Measurements from ENCODE around the gene BTBD18. TPM values are rescaled to one million over a fixed set of nuclear protein-coding genes. Genes with fewer than 3 reads are reported as not detected.
"Not testable (repeated sequence)": the region's sequence is repeated elsewhere in the genome, so short reads cannot be mapped to it uniquely, and the experiment has no call there.

BTBD18 gene
- total RNA-seq, 1 donor from 2014 or later = not detected

- Mint-ChIP-seq H3K27ac (ENCODE audit: unreplicated experiment) (peak within 1 kb of the TSS; percentile 97), H3K36me3 (ENCODE audit: low read depth) (peaks cover under 1% of the 10 kb centered on the region), H3K4me3 (ENCODE audit: unreplicated experiment) (peak within 1 kb of the TSS; percentile 98), H3K27me3 (ENCODE audit: low read depth) (no peaks in the 10 kb centered on the region), H3K4me1 (ENCODE audit: low read depth) (peaks cover 38% of the 10 kb centered on the region), H3K9me3 (ENCODE audit: low read depth) (no peaks in the 10 kb centered on the region)
- TF ChIP-seq CTCF (IDR thresholded peaks at IDR 0.05) = no peak
- DNase-seq (ENCODE audit: low spot score) = no peak
Observed at GRCh38 chr11:57712256-57713150, 39.1 kb downstream of the BTBD18 start, which contains the start of gene TMX2. Gene TMX2, plus strand, starts transcription at chr11:57712593. Its CDS starts 26 bp downstream, at chr11:57712619.

DNA sequence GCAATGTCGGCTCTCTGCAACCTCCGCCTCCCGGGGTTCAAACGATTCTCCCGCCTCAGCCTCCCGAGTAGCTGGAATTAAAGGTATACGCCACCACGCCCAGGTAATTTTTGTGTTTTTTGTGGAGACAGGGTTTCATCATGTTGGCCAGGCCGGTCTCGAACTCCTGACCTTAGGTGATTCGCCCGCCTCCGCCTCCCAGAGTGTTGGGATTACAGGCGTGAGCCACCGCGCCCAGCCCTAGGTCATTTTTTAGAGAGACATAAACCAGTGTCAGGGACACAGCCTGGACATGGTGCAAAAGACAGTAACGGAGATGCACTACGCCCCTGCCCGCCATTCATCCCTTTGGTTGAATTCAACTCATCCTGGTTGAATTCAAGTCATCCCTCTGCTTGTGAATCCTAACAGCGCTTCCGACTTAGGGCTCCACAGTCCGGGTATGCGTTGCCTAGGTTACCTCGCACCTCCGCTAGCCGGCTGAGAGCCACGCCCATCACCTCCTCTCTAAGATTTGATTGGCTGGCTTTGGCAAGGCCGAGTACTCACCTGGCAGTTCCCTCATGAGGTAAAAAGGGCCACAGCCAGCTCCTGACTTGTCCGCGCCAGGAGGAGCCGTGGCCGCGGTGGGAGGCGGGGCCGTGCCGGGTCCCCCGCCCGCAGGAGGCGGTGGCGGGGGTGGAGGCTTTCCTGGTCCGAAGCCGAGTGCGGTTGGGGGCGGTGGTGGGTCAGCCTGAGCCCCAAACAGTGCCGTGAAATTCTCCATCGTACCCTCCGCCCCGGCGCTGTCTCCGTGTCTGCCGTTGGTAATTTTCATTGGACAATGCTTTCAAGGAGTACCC lies 40.0 kb downstream of the BTBD18 start, which contains the start of gene MED19:
MED19 (minus strand) TSS at position 802 of the 842 bp plus-strand sequence; CDS start at position 766, 36 bp downstream.
- Mint-ChIP-seq H3K4me1 (ENCODE audit: low read depth) (peaks cover 38% of the 10 kb centered on the region), H3K9me3 (ENCODE audit: low read depth) (no peaks in the 10 kb centered on the region), H3K27ac (ENCODE audit: unreplicated experiment) (peak within 1 kb of the TSS; percentile 97), H3K36me3 (ENCODE audit: low read depth) (peaks cover 2% of the 10 kb centered on the region), H3K27me3 (ENCODE audit: low read depth) (no peaks in the 10 kb centered on the region), H3K4me3 (ENCODE audit: unreplicated experiment) (peak within 1 kb of the TSS; percentile 98)
- DNase-seq (ENCODE audit: low spot score) = no peak
- no peak for TF ChIP-seq CTCF (IDR thresholded peaks at IDR 0.05)

GRCh38 chr11:57709802-57710367 lies 41.7 kb downstream of the BTBD18 start:
- Mint-ChIP-seq H3K27ac (ENCODE audit: unreplicated experiment) (no peak overlapping the region), H3K4me1 (ENCODE audit: low read depth) (peaks cover 38% of the 10 kb centered on the region), H3K36me3 (ENCODE audit: low read depth) (peaks cover 2% of the 10 kb centered on the region), H3K4me3 (ENCODE audit: unreplicated experiment) (no peak overlapping the region), H3K9me3 (ENCODE audit: low read depth) (no peaks in the 10 kb centered on the region), H3K27me3 (ENCODE audit: low read depth) (no peaks in the 10 kb centered on the region)
- no peak for DNase-seq (ENCODE audit: low spot score)
- TF ChIP-seq CTCF (IDR thresholded peaks at IDR 0.05) = no peak

DNA sequence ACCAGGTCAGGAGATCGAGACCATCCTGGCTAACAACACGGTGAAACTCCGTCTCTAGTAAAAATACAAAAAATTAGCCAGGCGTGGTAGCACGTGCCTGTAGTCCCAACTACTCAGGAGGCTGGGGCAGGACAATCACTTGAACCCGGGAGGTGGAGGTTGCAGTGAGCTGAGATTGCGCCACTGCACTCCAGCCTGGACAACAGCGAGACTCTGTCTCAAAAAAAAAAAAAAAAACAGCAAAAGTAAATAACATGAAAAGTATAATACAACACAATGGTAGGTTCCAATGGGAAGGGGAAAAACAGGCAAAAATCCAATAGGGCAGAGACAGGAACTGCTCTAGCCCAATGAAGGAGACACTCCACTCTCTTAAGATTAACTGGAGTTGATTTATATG lies 46.2 kb downstream of the BTBD18 start:
- H3K9me3 Mint-ChIP-seq (ENCODE audit: low read depth); H3K27me3 Mint-ChIP-seq (ENCODE audit: low read depth); H3K4me3 Mint-ChIP-seq (ENCODE audit: unreplicated experiment); H3K27ac Mint-ChIP-seq (ENCODE audit: unreplicated experiment); DNase-seq (ENCODE audit: low spot score): not testable (repeated sequence)
- H3K4me1 Mint-ChIP-seq (ENCODE audit: low read depth) = peaks cover 11% of the 10 kb centered on the region
- H3K36me3 Mint-ChIP-seq (ENCODE audit: low read depth) = peaks cover 17% of the 10 kb centered on the region

DNA sequence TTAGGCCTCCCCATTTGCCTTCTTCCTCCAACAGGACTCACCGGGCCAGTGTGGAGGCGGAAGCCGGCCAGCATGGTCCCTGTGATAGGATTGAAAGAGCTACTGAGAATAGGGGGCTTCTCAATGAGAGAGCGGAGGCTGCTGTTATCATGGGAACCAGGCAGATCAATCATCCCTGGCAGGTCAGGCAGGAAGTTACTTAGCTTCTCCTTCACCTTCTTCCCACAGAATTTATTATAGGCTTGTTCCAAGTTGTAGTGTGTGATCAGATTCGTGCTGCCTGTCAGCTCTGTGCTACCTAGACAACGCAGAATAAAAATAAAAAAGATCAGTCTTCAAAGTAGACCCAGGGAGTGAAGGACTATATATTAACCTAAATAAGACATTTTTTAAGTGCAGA lies 46.7 kb downstream of the BTBD18 start:
- DNase-seq (ENCODE audit: low spot score) = no peak
- TF ChIP-seq CTCF (IDR thresholded peaks at IDR 0.05) = no peak
- Mint-ChIP-seq H3K27ac (ENCODE audit: unreplicated experiment) (peak overlapping the region; percentile 15), H3K27me3 (ENCODE audit: low read depth) (no peaks in the 10 kb centered on the region), H3K4me3 (ENCODE audit: unreplicated experiment) (no peak overlapping the region), H3K4me1 (ENCODE audit: low read depth) (peaks cover 8% of the 10 kb centered on the region), H3K36me3 (ENCODE audit: low read depth) (peaks cover 19% of the 10 kb centered on the region), H3K9me3 (ENCODE audit: low read depth) (no peaks in the 10 kb centered on the region)
